ENCODE measurements around the gene SLC41A1. TPM values are rescaled to one million over a fixed set of nuclear protein-coding genes. Genes with fewer than 3 reads are reported as not detected.

Gene SLC41A1
- total and polyA plus RNA-seq, 4 donors = 28.2 to 131 (median 68.1) TPM

Other genes with a start within 250 kb of the SLC41A1 start
- gene ELK4, start 181.2 kb downstream of the SLC41A1 start, total RNA-seq = 10 to 100 TPM; 19.4 to 23.9 TPM
- gene ELK4, start 181.2 kb downstream of the SLC41A1 start, polyA plus RNA-seq (ENCODE audit: insufficient read length in 2 of 2) = 10 to 100 TPM; 11.9 to 12.6 TPM
- gene SLC45A3, start 132.7 kb downstream of the SLC41A1 start, total RNA-seq = 1 to 10 TPM; 6.5 to 9.5 TPM
- 1 to 10 TPM; 6.3 to 6.7 TPM for gene SLC45A3, start 132.7 kb downstream of the SLC41A1 start, polyA plus RNA-seq (ENCODE audit: insufficient read length in 2 of 2)
- 100 to 1,000 TPM; 254 to 260 TPM for gene NUCKS1, start 63.0 kb downstream of the SLC41A1 start, total RNA-seq
- gene NUCKS1, start 63.0 kb downstream of the SLC41A1 start, polyA plus RNA-seq (ENCODE audit: insufficient read length in 2 of 2) = 100 to 1,000 TPM; 185 to 256 TPM
- gene RAB29, start 37.7 kb downstream of the SLC41A1 start, total RNA-seq = 10 to 100 TPM; 15.0 to 19.8 TPM
- gene RAB29, start 37.7 kb downstream of the SLC41A1 start, polyA plus RNA-seq (ENCODE audit: insufficient read length in 2 of 2) = 1 to 10 TPM; 9.3 to 9.6 TPM
- under 1 TPM; 0.69 to 0.99 TPM for gene PM20D1, start 36.9 kb upstream of the SLC41A1 start, total RNA-seq
- under 1 TPM in 1 of 2 donors, not detected in 1; 0.68 TPM for gene PM20D1, start 36.9 kb upstream of the SLC41A1 start, polyA plus RNA-seq (ENCODE audit: insufficient read length in 2 of 2)
- gene SLC26A9, start 130.3 kb upstream of the SLC41A1 start, total RNA-seq = under 1 TPM; 0.06 to 0.30 TPM
- gene SLC26A9, start 130.3 kb upstream of the SLC41A1 start, polyA plus RNA-seq (ENCODE audit: insufficient read length in 2 of 2) = under 1 TPM; 0.21 to 0.29 TPM
- gene RAB7B, start 190.2 kb upstream of the SLC41A1 start, total RNA-seq = 1 to 10 TPM; 5.4 to 6.1 TPM
- 1 to 10 TPM; 7.1 to 7.5 TPM for gene RAB7B, start 190.2 kb upstream of the SLC41A1 start, polyA plus RNA-seq (ENCODE audit: insufficient read length in 2 of 2)
- under 1 TPM; 0.20 to 0.28 TPM for gene CTSE, start 210.7 kb upstream of the SLC41A1 start, total RNA-seq
- gene CTSE, start 210.7 kb upstream of the SLC41A1 start, polyA plus RNA-seq (ENCODE audit: insufficient read length in 2 of 2) = under 1 TPM in 1 of 2 donors, not detected in 1; 0.18 TPM
- gene RHEX, start 240.0 kb upstream of the SLC41A1 start, total RNA-seq = under 1 TPM; 0.55 to 0.59 TPM
- under 1 TPM in 1 of 2 donors, not detected in 1; 0.12 TPM for gene RHEX, start 240.0 kb upstream of the SLC41A1 start, polyA plus RNA-seq (ENCODE audit: insufficient read length in 2 of 2)

All from spinal cord (tissue), 4 donors.